Gastroesophageal sphincter (tissue), 3 donors: ENCODE results near the gene FHOD3.

Experiments used
- EP300 ChIP-seq: sonication (generic); formaldehyde crosslinking; IDR thresholded peaks from one replicate; pipeline ENCODE4 v1.6.1; 2017; ENCODE audit warnings: antibody characterized with exemption, mild to moderate bottlenecking
- POLR2A ChIP-seq, 2 donors: fragments of 450-650 bp; IDR thresholded peaks; one replicate each; pipeline ENCODE4 v1.6.1; 2017; ENCODE audit warnings: antibody characterized with exemption in 2 of 2, mild to moderate bottlenecking in 2 of 2, moderate library complexity in 1 of 2
- POLR2AphosphoS5 ChIP-seq: sonication (generic); formaldehyde crosslinking; IDR thresholded peaks from one replicate; pipeline ENCODE4 v1.6.1; 2017; ENCODE audit warnings: antibody characterized with exemption
- TF ChIP-seq, protein P1 (sequence below), 4 experiments: fragments of 200-600 bp in 2 of 4; fragments of 450-650 bp in 2 of 4; sonication (generic) in 1 of 4; IDR thresholded peaks; one replicate each; pipeline ENCODE4 v1.5.1; 2017 to 2019; ENCODE audit warnings: antibody characterized with exemption in 4 of 4, mild to moderate bottlenecking in 2 of 4, moderate library complexity in 2 of 4

GRCh38 chr18:36558234-36558633 is 260.7 kb downstream of the FHOD3 start:
- TF ChIP-seq POLR2AphosphoS5 (no peak), POLR2A (IDR thresholded peaks at IDR 0.05) (no peak), EP300 (no peak)
- TF ChIP-seq, protein P1, sequence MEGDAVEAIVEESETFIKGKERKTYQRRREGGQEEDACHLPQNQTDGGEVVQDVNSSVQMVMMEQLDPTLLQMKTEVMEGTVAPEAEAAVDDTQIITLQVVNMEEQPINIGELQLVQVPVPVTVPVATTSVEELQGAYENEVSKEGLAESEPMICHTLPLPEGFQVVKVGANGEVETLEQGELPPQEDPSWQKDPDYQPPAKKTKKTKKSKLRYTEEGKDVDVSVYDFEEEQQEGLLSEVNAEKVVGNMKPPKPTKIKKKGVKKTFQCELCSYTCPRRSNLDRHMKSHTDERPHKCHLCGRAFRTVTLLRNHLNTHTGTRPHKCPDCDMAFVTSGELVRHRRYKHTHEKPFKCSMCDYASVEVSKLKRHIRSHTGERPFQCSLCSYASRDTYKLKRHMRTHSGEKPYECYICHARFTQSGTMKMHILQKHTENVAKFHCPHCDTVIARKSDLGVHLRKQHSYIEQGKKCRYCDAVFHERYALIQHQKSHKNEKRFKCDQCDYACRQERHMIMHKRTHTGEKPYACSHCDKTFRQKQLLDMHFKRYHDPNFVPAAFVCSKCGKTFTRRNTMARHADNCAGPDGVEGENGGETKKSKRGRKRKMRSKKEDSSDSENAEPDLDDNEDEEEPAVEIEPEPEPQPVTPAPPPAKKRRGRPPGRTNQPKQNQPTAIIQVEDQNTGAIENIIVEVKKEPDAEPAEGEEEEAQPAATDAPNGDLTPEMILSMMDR (IDR thresholded peaks at IDR 0.05) = no peak
